GM12865 (cell line): ENCODE data around the gene RAX.

Experiments
- DNase-seq: peaks from one replicate; pipeline ENCODE4 v3.0.0; 2010; ENCODE audit warnings: low read depth
- H3K4me3 ChIP-seq: 2 replicates; pipeline ENCODE4 v1.5.1; 2011; ENCODE audit warnings: mild to moderate bottlenecking, low read depth, low read length, control low read depth
- CTCF ChIP-seq: IDR thresholded peaks from 2 replicates; pipeline ENCODE4 v1.5.1; 2011; ENCODE audit warnings: low read length, control low read depth, low read depth, inconsistent platforms; ENCODE audit not compliant: insufficient read depth; ENCODE audit errors: missing control alignments

The RAX gene

GRCh38 chr18:59272891-59273758 lies at the start of gene RAX:
RAX (minus strand) TSS chr18:59273454; CDS start chr18:59273206, 248 bp downstream.
- no peak for TF ChIP-seq CTCF
- no peak for DNase-seq
- H3K4me3 ChIP-seq: no peak within 1 kb of the TSS

DNA sequence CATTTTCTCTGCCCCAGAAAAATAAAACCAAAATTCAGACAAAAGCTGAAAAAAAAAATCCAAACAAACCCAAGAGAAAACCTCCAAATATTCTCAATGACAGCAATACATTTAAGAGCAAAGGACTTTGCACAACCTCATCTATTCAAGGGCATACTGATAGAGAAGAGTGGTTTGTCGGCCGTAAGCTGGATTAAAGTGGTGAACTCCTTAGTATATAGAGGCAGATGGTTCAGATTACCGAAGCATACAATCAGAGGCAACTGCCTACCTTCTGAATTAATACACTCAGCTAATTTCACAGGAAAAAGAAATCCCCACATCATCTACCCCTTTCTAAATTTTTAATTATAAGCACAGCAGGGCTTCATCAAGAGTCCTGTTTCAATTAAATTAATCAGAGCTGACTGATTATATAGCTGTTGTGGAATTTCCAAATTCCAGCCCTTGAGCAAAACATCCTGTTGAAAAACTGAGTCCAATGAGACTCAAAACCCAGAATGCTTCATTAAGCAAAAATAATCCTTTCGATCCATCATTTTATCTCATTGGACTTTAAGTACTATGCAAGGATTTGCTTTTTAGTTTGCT lies 45.3 kb upstream of the RAX start, which contains the start of gene CPLX4:
CPLX4 (minus strand) TSS at position 190 of the 591 bp plus-strand sequence; CDS start at position 3, 187 bp downstream.
- H3K4me3 ChIP-seq: no peak within 1 kb of the TSS
- no peak for DNase-seq
- TF ChIP-seq CTCF: no peak

DNA sequence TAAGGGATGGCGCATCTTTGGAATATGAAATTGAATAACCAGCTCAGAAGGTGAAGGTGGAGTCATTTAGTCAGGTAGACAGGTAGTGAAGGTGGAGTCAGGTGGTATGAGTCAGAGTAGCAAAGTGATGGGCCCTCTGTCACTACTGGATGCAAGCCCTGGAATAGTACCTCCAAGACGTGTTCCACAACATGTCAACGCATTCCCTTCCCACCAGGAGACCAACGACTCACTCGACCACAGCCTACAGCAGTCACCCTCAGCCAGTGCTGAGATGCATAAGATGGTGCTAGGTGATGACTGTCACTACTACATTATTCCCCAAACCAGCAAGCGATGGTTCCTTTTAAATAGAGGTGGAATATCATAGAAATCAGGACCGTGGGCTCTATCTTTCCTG lies 38.4 kb upstream of the RAX start:
- DNase-seq: no peak
- TF ChIP-seq CTCF: no peak
- H3K4me3 ChIP-seq: no peak overlapping the region

GRCh38 chr18:59308938-59309260 lies 35.6 kb upstream of the RAX start:
- no peak for DNase-seq
- no peak overlapping the region for H3K4me3 ChIP-seq
- TF ChIP-seq CTCF: no peak

GRCh38 chr18:59308248-59308937 lies 35.1 kb upstream of the RAX start:
- H3K4me3 ChIP-seq: no peak overlapping the region
- peak; percentile 53 for DNase-seq
- TF ChIP-seq CTCF: peak; percentile 73

DNA sequence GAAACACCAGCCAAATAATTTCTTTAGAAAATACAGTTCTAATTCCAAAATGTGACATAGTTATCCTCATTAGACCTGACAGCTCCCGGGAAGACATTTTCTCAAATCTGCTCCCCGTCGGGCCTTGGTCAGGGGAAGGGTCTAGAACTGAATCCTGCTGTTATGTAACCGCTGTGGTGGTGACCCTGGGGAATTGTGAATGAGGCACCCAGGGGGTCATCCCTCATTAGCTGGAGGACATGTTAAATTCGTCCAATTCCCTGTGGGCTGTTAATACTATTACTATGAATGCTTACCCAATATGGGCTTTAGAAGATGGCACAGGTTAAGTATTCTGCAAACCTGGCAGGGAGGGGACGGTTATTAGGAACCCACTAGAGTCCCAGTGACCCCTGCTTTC lies 33.4 kb upstream of the RAX start:
- TF ChIP-seq CTCF: no peak
- DNase-seq: no peak
- no peak overlapping the region for H3K4me3 ChIP-seq
